GM18907 (cell line): ENCODE measurements around the gene DRD3.

Experiments used
- ATAC-seq: cut with Tn5 transposase; IDR thresholded peaks from one replicate; pipeline ENCODE4 v1.9.1; 2021; ENCODE audit warnings: mild to moderate bottlenecking, moderate library complexity; ENCODE audit not compliant: unreplicated experiment

The DRD3 gene

GRCh38 chr3:114122027-114122709, 56.7 kb downstream of the DRD3 start:
- ATAC-seq, result no peak

- ATAC-seq, result no peak
Observed at GRCh38 chr3:114120211-114120610, 58.6 kb downstream of the DRD3 start.

- no peak for ATAC-seq
Observed at GRCh38 chr3:114119776-114120175, 59.1 kb downstream of the DRD3 start.

- ATAC-seq, result no peak
Observed at GRCh38 chr3:114115143-114115542, 63.7 kb downstream of the DRD3 start.

- ATAC-seq, result no peak
Observed at GRCh38 chr3:114114719-114115118, 64.1 kb downstream of the DRD3 start.

GRCh38 chr3:114112696-114113095, 66.2 kb downstream of the DRD3 start:
- ATAC-seq, result no peak

GRCh38 chr3:114111060-114111770, 67.6 kb downstream of the DRD3 start:
- no peak for ATAC-seq

GRCh38 chr3:114110439-114110838, 68.4 kb downstream of the DRD3 start:
- no peak for ATAC-seq

- no peak for ATAC-seq
Observed at GRCh38 chr3:114108137-114108536, 70.7 kb downstream of the DRD3 start.

- ATAC-seq, result no peak
Observed at GRCh38 chr3:114104414-114104813, 74.4 kb downstream of the DRD3 start.

- no peak for ATAC-seq
Observed at GRCh38 chr3:114103858-114104257, 75.0 kb downstream of the DRD3 start.

- no peak for ATAC-seq
Observed at GRCh38 chr3:114103181-114103580, 75.7 kb downstream of the DRD3 start.

- ATAC-seq, result no peak
Observed at GRCh38 chr3:114101101-114101500, 77.8 kb downstream of the DRD3 start.

- no peak for ATAC-seq
Observed at GRCh38 chr3:114095796-114096195, 83.1 kb downstream of the DRD3 start.

GRCh38 chr3:114093596-114093995, 85.3 kb downstream of the DRD3 start:
- no peak for ATAC-seq

- no peak for ATAC-seq
Observed at GRCh38 chr3:114093016-114093380, 85.9 kb downstream of the DRD3 start.

GRCh38 chr3:114092151-114093015, 86.5 kb downstream of the DRD3 start:
- ATAC-seq, result no peak

GRCh38 chr3:114089675-114090074, 89.2 kb downstream of the DRD3 start:
- no peak for ATAC-seq

- no peak for ATAC-seq
Observed at GRCh38 chr3:114086356-114086755, 92.5 kb downstream of the DRD3 start.

- no peak for ATAC-seq
Observed at GRCh38 chr3:114083112-114083511, 95.7 kb downstream of the DRD3 start.

GRCh38 chr3:114081037-114081436, 97.8 kb downstream of the DRD3 start:
- ATAC-seq, result no peak

- ATAC-seq, result no peak
Observed at GRCh38 chr3:114080201-114080600, 98.7 kb downstream of the DRD3 start.
